Rectal smooth muscle tissue (tissue), 1 donor: Measurements from ENCODE around the gene PLB1.

ENCODE experiments used
- H3K27ac ChIP-seq: one replicate; pipeline ENCODE4 v1.7.0; 2013; ENCODE audit warnings: low read depth, low read length, inconsistent platforms
- H3K27me3 ChIP-seq: one replicate; pipeline ENCODE4 v1.7.0; 2013; ENCODE audit warnings: low read length; ENCODE audit not compliant: control insufficient read depth, insufficient read depth
- H3K36me3 ChIP-seq: one replicate; pipeline ENCODE4 v1.7.0; 2013; ENCODE audit warnings: low read length; ENCODE audit not compliant: control insufficient read depth, insufficient read depth
- H3K4me1 ChIP-seq: one replicate; pipeline ENCODE4 v1.7.0; 2013; ENCODE audit warnings: low read length; ENCODE audit not compliant: control insufficient read depth, insufficient read depth
- H3K4me3 ChIP-seq: one replicate; pipeline ENCODE4 v1.7.0; 2013; ENCODE audit warnings: low read length
- H3K9ac ChIP-seq: one replicate; pipeline ENCODE4 v1.7.0; 2013; ENCODE audit warnings: low read length

PLB1 gene

GRCh38 chr2:28610583-28611201 lies 114.8 kb downstream of the PLB1 start:
- H3K4me1 ChIP-seq: peaks cover 24% of the 10 kb centered on the region
- H3K36me3 ChIP-seq: no peaks in the 10 kb centered on the region
- H3K27ac ChIP-seq: no peak overlapping the region
- H3K4me3 ChIP-seq: no peak overlapping the region
- H3K27me3 ChIP-seq: no peaks in the 10 kb centered on the region
- no peak overlapping the region for H3K9ac ChIP-seq

- H3K36me3 ChIP-seq: no peaks in the 10 kb centered on the region
- H3K4me1 ChIP-seq: peaks cover 11% of the 10 kb centered on the region
- no peak overlapping the region for H3K4me3 ChIP-seq
- H3K27me3 ChIP-seq: no peaks in the 10 kb centered on the region
- H3K9ac ChIP-seq: no peak overlapping the region
- no peak overlapping the region for H3K27ac ChIP-seq
Observed at GRCh38 chr2:28612131-28612812, 116.4 kb downstream of the PLB1 start.

GRCh38 chr2:28613186-28613585 lies 117.3 kb downstream of the PLB1 start:
- Histone ChIP-seq H3K27ac (no peak overlapping the region), H3K4me3 (no peak overlapping the region), H3K4me1 (peaks cover 3% of the 10 kb centered on the region), H3K27me3 (no peaks in the 10 kb centered on the region), H3K9ac (no peak overlapping the region), H3K36me3 (no peaks in the 10 kb centered on the region)

- Histone ChIP-seq H3K36me3 (no peaks in the 10 kb centered on the region), H3K27me3 (no peaks in the 10 kb centered on the region), H3K9ac (no peak overlapping the region), H3K4me3 (no peak overlapping the region), H3K27ac (no peak overlapping the region), H3K4me1 (no peaks in the 10 kb centered on the region)
Observed at GRCh38 chr2:28613633-28614501, 118.0 kb downstream of the PLB1 start.

- H3K27me3 ChIP-seq: no peaks in the 10 kb centered on the region
- no peaks in the 10 kb centered on the region for H3K4me1 ChIP-seq
- no peaks in the 10 kb centered on the region for H3K36me3 ChIP-seq
- H3K9ac ChIP-seq: no peak overlapping the region
- H3K4me3 ChIP-seq: no peak overlapping the region
- H3K27ac ChIP-seq: no peak overlapping the region
Observed at GRCh38 chr2:28615706-28616105, 119.8 kb downstream of the PLB1 start.

GRCh38 chr2:28616396-28616999 lies 120.6 kb downstream of the PLB1 start:
- Histone ChIP-seq H3K9ac (no peak overlapping the region), H3K4me1 (peaks cover 7% of the 10 kb centered on the region), H3K27me3 (no peaks in the 10 kb centered on the region), H3K4me3 (no peak overlapping the region), H3K36me3 (no peaks in the 10 kb centered on the region), H3K27ac (no peak overlapping the region)

GRCh38 chr2:28617502-28618184 lies 121.8 kb downstream of the PLB1 start:
- no peak overlapping the region for H3K27ac ChIP-seq
- no peak overlapping the region for H3K9ac ChIP-seq
- no peak overlapping the region for H3K4me3 ChIP-seq
- H3K27me3 ChIP-seq: no peaks in the 10 kb centered on the region
- no peaks in the 10 kb centered on the region for H3K36me3 ChIP-seq
- H3K4me1 ChIP-seq: peaks cover 16% of the 10 kb centered on the region

- Histone ChIP-seq H3K27ac (no peak overlapping the region), H3K36me3 (no peaks in the 10 kb centered on the region), H3K4me1 (peaks cover 16% of the 10 kb centered on the region), H3K9ac (no peak overlapping the region), H3K4me3 (no peak overlapping the region), H3K27me3 (no peaks in the 10 kb centered on the region)
Observed at GRCh38 chr2:28618221-28619141, 122.6 kb downstream of the PLB1 start.

- Histone ChIP-seq H3K4me3 (no peak overlapping the region), H3K9ac (no peak overlapping the region), H3K27me3 (no peaks in the 10 kb centered on the region), H3K36me3 (no peaks in the 10 kb centered on the region), H3K27ac (no peak overlapping the region), H3K4me1 (peaks cover 19% of the 10 kb centered on the region)
Observed at GRCh38 chr2:28619213-28620196, 123.6 kb downstream of the PLB1 start.

GRCh38 chr2:28620291-28620793 lies 124.5 kb downstream of the PLB1 start:
- H3K27ac ChIP-seq: no peak overlapping the region
- H3K4me3 ChIP-seq: no peak overlapping the region
- H3K9ac ChIP-seq: no peak overlapping the region
- peaks cover 27% of the 10 kb centered on the region for H3K4me1 ChIP-seq
- no peaks in the 10 kb centered on the region for H3K36me3 ChIP-seq
- no peaks in the 10 kb centered on the region for H3K27me3 ChIP-seq
